H1 (cell line): ENCODE results near the gene HSPB1. TPM values are rescaled to one million over a fixed set of nuclear protein-coding genes. Genes with fewer than 3 reads are reported as not detected.

Experiments used
- CTCF ChIA-PET: fragments of 300-600 bp; sonication (Branson Sonifier 250); formaldehyde crosslinking; loops from one replicate; lab custom pipeline; 2021; ENCODE audit not compliant: partially characterized antibody; lab: Charles Lee
- POLR2A ChIA-PET: fragments of 300-600 bp; sonication (Branson Sonifier 250); formaldehyde crosslinking; loops from one replicate; lab custom pipeline; 2021; ENCODE audit warnings: inconsistent platforms; ENCODE audit not compliant: partially characterized antibody; lab: Charles Lee
- DNase-seq, 2 experiments: peaks; one replicate each; pipeline versions ENCODE4 v3.0.0 to v3.0.0-alpha.2; 2010 to 2022; ENCODE audit warnings: low spot score in 2 of 2, low read depth in 1 of 2, mixed read lengths in 1 of 2
- FAIRE-seq: peaks from 2 replicates; lab custom pipeline; 2011; peaks lifted over from hg19 to GRCh38; lab: Jason Lieb, UNC
- H2AFZ ChIP-seq: 2 replicates; pipeline ENCODE4 v1.8.1; 2012; ENCODE audit warnings: low read length, inconsistent platforms
- H2AK5ac ChIP-seq: 2 replicates; pipeline ENCODE4 v1.6.1; 2013; ENCODE audit warnings: low read depth, low read length
- H2BK120ac ChIP-seq: replicated peaks from 2 replicates; pipeline ENCODE3; 2013; ENCODE audit warnings: low read depth, low read length, inconsistent platforms
- H2BK12ac ChIP-seq: 2 replicates; pipeline ENCODE4 v1.6.1; 2013; ENCODE audit warnings: low read depth, low read length
- H2BK15ac ChIP-seq: 2 replicates; pipeline ENCODE4 v1.6.1; 2013; ENCODE audit warnings: low read length
- H2BK20ac ChIP-seq: 2 replicates; pipeline ENCODE4 v1.6.1; 2013; ENCODE audit warnings: low read length
- H2BK5ac ChIP-seq: 2 replicates; pipeline ENCODE4 v1.6.1; 2013; ENCODE audit warnings: low read depth, low read length
- H3K14ac ChIP-seq: 2 replicates; pipeline ENCODE4 v1.6.1; 2013; ENCODE audit warnings: inconsistent platforms; ENCODE audit not compliant: insufficient read length
- H3K18ac ChIP-seq: 2 replicates; pipeline ENCODE4 v1.6.1; 2013; ENCODE audit warnings: low read length; ENCODE audit errors: extremely low read depth
- H3K23ac ChIP-seq: 2 replicates; pipeline ENCODE4 v1.6.1; 2013; ENCODE audit warnings: inconsistent platforms; ENCODE audit not compliant: insufficient read length
- H3K23me2 ChIP-seq: 2 replicates; pipeline ENCODE4 v1.6.1; 2013; ENCODE audit warnings: low read depth, low read length
- H3K27ac ChIP-seq: 2 replicates; pipeline ENCODE4 v1.6.1; 2011; ENCODE audit warnings: low read depth, low read length, inconsistent platforms
- H3K27me3 ChIP-seq, 4 experiments: replicated peaks in 1 of 4; 1 replicate in 1 of 4; 2 replicates in 3 of 4; pipeline versions ENCODE4 v1.6.1 to v1.8.1; 2011 to 2013; ENCODE audit warnings: low read length in 3 of 4, mild to moderate bottlenecking in 3 of 4, inconsistent platforms in 2 of 4, mixed read lengths in 2 of 4, moderate library complexity in 1 of 4; ENCODE audit not compliant: control insufficient read depth in 3 of 4, insufficient read depth in 3 of 4; ENCODE audit errors: extremely low read depth in 1 of 4
- H3K36me3 ChIP-seq, 4 experiments: 2 replicates each; pipeline versions ENCODE4 v1.6.1 to v1.8.1; 2011 to 2013; ENCODE audit warnings: mild to moderate bottlenecking in 4 of 4, low read length in 3 of 4, moderate library complexity in 2 of 4, control low read depth in 1 of 4, inconsistent platforms in 1 of 4; ENCODE audit not compliant: insufficient read depth in 4 of 4, control insufficient read depth in 2 of 4
- H3K4ac ChIP-seq: replicated peaks from 2 replicates; pipeline ENCODE3; 2013; ENCODE audit warnings: low read length, low read depth, mixed read lengths, inconsistent platforms; ENCODE audit not compliant: insufficient read length
- H3K4me1 ChIP-seq, 4 experiments: replicated peaks in 1 of 4; 1 replicate in 1 of 4; 2 replicates in 3 of 4; pipeline versions ENCODE4 v1.6.1 to v1.8.1; 2011 to 2013; ENCODE audit warnings: low read length in 3 of 4, inconsistent platforms in 2 of 4, mixed read lengths in 1 of 4; ENCODE audit not compliant: insufficient read depth in 4 of 4, control insufficient read depth in 3 of 4
- H3K4me2 ChIP-seq, 2 experiments: 2 replicates each; pipeline versions ENCODE4 v1.6.1 to v1.8.1; 2011 to 2013; ENCODE audit warnings: low read depth in 2 of 2, low read length in 2 of 2, control low read depth in 1 of 2, inconsistent platforms in 1 of 2, mild to moderate bottlenecking in 1 of 2; ENCODE audit not compliant: insufficient read depth in 1 of 2
- H3K4me3 ChIP-seq, 4 experiments: fragments of 200-600, 300-600 bp in 1 of 4; sonication (generic), shearing (Covaris generic), sonication (Bioruptor Twin) in 1 of 4; 2 replicates each; pipeline versions ENCODE4 v1.5.1 to v1.8.1; 2011 to 2016; ENCODE audit warnings: low read length in 4 of 4, low read depth in 3 of 4, control low read depth in 2 of 4, inconsistent platforms in 2 of 4, mild to moderate bottlenecking in 2 of 4, mixed read lengths in 1 of 4, moderate library complexity in 1 of 4; ENCODE audit not compliant: insufficient read depth in 2 of 4; ENCODE audit errors: extremely low read depth in 1 of 4
- H3K56ac ChIP-seq: replicated peaks from 2 replicates; pipeline ENCODE3; 2013; ENCODE audit warnings: low read depth, mild to moderate bottlenecking, mixed read lengths, low read length, inconsistent platforms; ENCODE audit not compliant: insufficient read length
- H3K79me1 ChIP-seq: 2 replicates; pipeline ENCODE4 v1.6.1; 2013; ENCODE audit warnings: low read depth, low read length, control low read depth
- H3K79me2 ChIP-seq, 2 experiments: 2 replicates each; pipeline versions ENCODE4 v1.6.1 to v1.8.1; 2012 to 2013; ENCODE audit warnings: low read length in 2 of 2, mild to moderate bottlenecking in 2 of 2, inconsistent platforms in 1 of 2; ENCODE audit not compliant: insufficient read depth in 2 of 2, control insufficient read depth in 1 of 2
- H3K9ac ChIP-seq, 4 experiments: replicated peaks in 1 of 4; 1 replicate in 1 of 4; 2 replicates in 3 of 4; pipeline versions ENCODE4 v1.6.1 to v1.8.1; 2011 to 2013; ENCODE audit warnings: low read depth in 3 of 4, low read length in 3 of 4, control low read depth in 2 of 4, mild to moderate bottlenecking in 2 of 4, moderate library complexity in 2 of 4, inconsistent platforms in 1 of 4; ENCODE audit errors: extremely low read depth in 1 of 4
- H3K9me3 ChIP-seq, 2 experiments: 2 replicates each; pipeline versions ENCODE4 v1.6.1 to v1.8.1; 2012 to 2013; ENCODE audit warnings: mild to moderate bottlenecking in 2 of 2, moderate library complexity in 2 of 2, control low read depth in 1 of 2, inconsistent platforms in 1 of 2, low read depth in 1 of 2, low read length in 1 of 2, mixed read lengths in 1 of 2; ENCODE audit not compliant: insufficient read depth in 2 of 2
- H4K20me1 ChIP-seq, 2 experiments: replicated peaks in 1 of 2; 2 replicates each; pipeline versions ENCODE3 to v1.8.1; 2011 to 2013; ENCODE audit warnings: inconsistent platforms in 2 of 2, low read length in 2 of 2, mild to moderate bottlenecking in 1 of 2; ENCODE audit not compliant: insufficient read depth in 2 of 2, control insufficient read depth in 1 of 2
- H4K5ac ChIP-seq: 2 replicates; pipeline ENCODE4 v1.6.1; 2013; ENCODE audit warnings: low read length, low read depth, mixed read lengths, inconsistent platforms; ENCODE audit not compliant: insufficient read length
- H4K8ac ChIP-seq: 2 replicates; pipeline ENCODE4 v1.8.0; 2013; ENCODE audit warnings: mild to moderate bottlenecking, moderate library complexity, low read length, inconsistent platforms; ENCODE audit not compliant: insufficient read depth; ENCODE audit errors: extremely low read depth
- H4K91ac ChIP-seq: replicated peaks from 2 replicates; pipeline ENCODE3; 2013; ENCODE audit warnings: low read length, mixed read lengths, inconsistent platforms; ENCODE audit not compliant: insufficient read length
- CTBP2 ChIP-seq: IDR thresholded peaks from 2 replicates; pipeline ENCODE4 v1.7.0; 2011; ENCODE audit warnings: borderline replicate concordance, mild to moderate bottlenecking, moderate library complexity, mixed read lengths, low read length; ENCODE audit not compliant: insufficient read depth, insufficient read length
- HDAC2 ChIP-seq, 2 experiments: fragments of 300-600 bp in 1 of 2; sonication (generic) in 1 of 2; IDR thresholded peaks; 2 replicates each; pipeline ENCODE4 v1.6.1; 2011 to 2012; ENCODE audit warnings: low read depth in 2 of 2, low read length in 2 of 2, mild to moderate bottlenecking in 2 of 2, moderate library complexity in 2 of 2, borderline replicate concordance in 1 of 2, inconsistent platforms in 1 of 2
- KDM4A ChIP-seq: IDR thresholded peaks from one replicate; pipeline ENCODE4 v1.7.1; 2012; ENCODE audit warnings: low read depth, mild to moderate bottlenecking, moderate library complexity, low read length, inconsistent platforms; ENCODE audit not compliant: severe bottlenecking
- POLR2A ChIP-seq, 2 experiments: IDR thresholded peaks; 1 replicate in 1 of 2; 2 replicates in 1 of 2; pipeline ENCODE4 v1.6.1; 2011; ENCODE audit warnings: low read depth in 2 of 2, low read length in 2 of 2, mild to moderate bottlenecking in 2 of 2; ENCODE audit errors: control extremely low read depth in 1 of 2
- TEAD4 ChIP-seq: IDR thresholded peaks from 2 replicates; pipeline ENCODE4 v1.6.1; 2012; ENCODE audit warnings: low read depth, low read length, inconsistent platforms, mixed read lengths
- WGBS, 2 experiments: shearing (Covaris generic) in 1 of 2; methylation state at CpG; one replicate each; pipeline versions ENCODE4 v1.1.6 to v1.1.7; 2013 to 2015; ENCODE audit warnings: low lambda C conversion rate in 2 of 2, mixed read lengths in 2 of 2, inconsistent platforms in 1 of 2, low coverage in 1 of 2, missing lambda C conversion rate in 1 of 2; ENCODE audit not compliant: insufficient replicate concordance in 2 of 2, insufficient coverage in 1 of 2, insufficient read length in 1 of 2; ENCODE audit errors: extremely low coverage in 1 of 2, missing lambda C conversion rate in 1 of 2; 5-methylcytosine and 5-hydroxymethylcytosine counted together
- polyA plus RNA-seq, 7 experiments: library from polyadenylated mRNA; depleted of rRNA in 3 of 7; stranded (reverse) in 5 of 7; unstranded in 2 of 7; fragments of >200 nt in 5 of 7; fragments of 200-250 nt in 2 of 7; gene quantifications; 1 replicate in 5 of 7; 2 replicates in 1 of 7; 4 replicates in 1 of 7; pipeline versions ENCODE4 v1.2.1 to v1.2.3, GENCODE V29; 2011 to 2013; ENCODE audit warnings: missing spikeins in 2 of 7, mixed read lengths in 2 of 7
- total RNA-seq: library from RNA; stranded (reverse); fragmentation: NEBNext Ultra II Directional; extraction: Animal tissue kit (Norgen Biotek cat#: 25700); gene quantifications from 2 replicates; pipeline ENCODE4 v1.2.1, GENCODE V29; 2021

Gene HSPB1
- total and polyA plus RNA-seq, 2 of the 8 experiments (the other 6 are each of a cell fraction or from before 2014, with no cell fraction given), result 165 to 254 TPM

DNA sequence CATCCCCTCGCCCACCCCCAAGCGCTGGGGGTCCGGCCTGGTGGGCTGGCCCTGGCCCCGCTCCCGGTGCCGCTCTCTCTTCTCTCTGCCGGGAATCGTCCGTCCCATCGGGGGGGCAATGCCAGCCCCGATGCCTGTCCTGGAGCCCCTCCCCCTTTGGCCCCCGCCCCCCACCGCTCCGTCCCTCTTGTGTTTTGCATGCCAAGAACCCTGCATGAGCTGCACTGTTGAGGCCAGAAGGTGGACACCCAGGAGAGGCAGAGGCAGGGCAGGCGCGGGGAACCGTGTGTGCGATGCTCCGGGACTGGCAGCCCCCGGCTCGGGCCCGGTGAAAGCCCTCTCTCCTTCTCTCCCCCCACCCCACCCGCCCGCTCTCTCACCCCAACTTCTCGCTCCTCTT lies 22.1 kb upstream of the HSPB1 start:
- FAIRE-seq (no peak), DNase-seq (no peak)
- Histone ChIP-seq H2BK120ac (no peak overlapping the region), H3K23ac (no peak overlapping the region), H3K79me1 (peaks cover 3% of the 10 kb centered on the region; the same call in 1 of the 2 replicates), H2AK5ac (no peak overlapping the region), H3K4ac (no peak overlapping the region), H3K9me3 (no peaks in the 10 kb centered on the region), H3K4me2 (peak overlapping the region; percentile 88 to 90), H3K23me2 (peaks cover 15% of the 10 kb centered on the region), H4K8ac (no peak overlapping the region), H3K4me1 (peaks cover 0 to 11% (median 6%) of the 10 kb centered on the region in 4 experiments; a peak in 5 of 7 replicates), H4K91ac (no peak overlapping the region), H2BK12ac (no peak overlapping the region), H2BK20ac (no peak overlapping the region), H3K4me3 (peak overlapping the region; percentile 39 to 78 (median 48); a peak in 4 of 8 replicates), H4K5ac (no peak overlapping the region), H3K36me3 (no peaks in the 10 kb centered on the region; a peak in 1 of 8 replicates), H2BK15ac (no peak overlapping the region), H3K9ac (no peak overlapping the region), H2AFZ (no peak overlapping the region), H3K27me3 (peaks cover 8 to 34% (median 17%) of the 10 kb centered on the region in 4 experiments), H3K14ac (no peak overlapping the region), H3K56ac (no peak overlapping the region), H3K79me2 (no peaks in the 10 kb centered on the region), H3K27ac (no peak overlapping the region), H2BK5ac (no peak overlapping the region), H3K18ac (no peak overlapping the region; the same call in 1 of the 2 replicates), H4K20me1 (peaks cover 0 to 4% of the 10 kb centered on the region in 2 experiments)
- WGBS, 2 experiments, result 0% methylated on average over 1 of the region's 25 CpGs; no CpG with 5 or more reads in 1 of the 2 experiments
- ChIA-PET CTCF (interaction anchor here (1.2 kb wide), 1 partner anchor 62 kb away, joined by 3 read pairs; no protein-coding TSS in a partner anchor), POLR2A (interaction anchor here (3.4 to 4.7 kb wide), 2 partner anchors 11 to 12 kb away, joined by 10 to 22 read pairs; no protein-coding TSS in a partner anchor)
- TF ChIP-seq POLR2A (IDR thresholded peaks at IDR 0.05; ENCODE audit: control extremely low read depth in 1 of 2, low read depth in 2 of 2, low read length in 2 of 2) (no peak), HDAC2 (IDR thresholded peaks at IDR 0.05; ENCODE audit: borderline replicate concordance in 1 of 2, low read depth in 2 of 2, low read length in 2 of 2) (no peak), TEAD4 (no peak), CTBP2 (no peak), KDM4A (no peak)
